Liver (tissue), 3 donors: ENCODE results near the gene CEP170.
"Not testable (repeated sequence)": the region's sequence is repeated elsewhere in the genome, so short reads cannot be mapped to it uniquely, and the experiment has no call there.

Source experiments
- EGR1 ChIP-seq, 2 donors: IDR thresholded peaks; 2 replicates each; pipeline ENCODE4 v1.6.1; 2016 to 2018; ENCODE audit warnings: antibody characterized with exemption in 2 of 2, low read depth in 2 of 2
- FOXA2 ChIP-seq: IDR thresholded peaks from 2 replicates; pipeline ENCODE4 v1.6.1; 2016; ENCODE audit warnings: antibody characterized with exemption
- GABPA ChIP-seq, 2 donors: IDR thresholded peaks in 1 of 2; conservative IDR thresholded peaks in 1 of 2; 2 replicates each; pipeline ENCODE4 v1.6.1; 2016; ENCODE audit warnings: antibody characterized with exemption in 2 of 2, mild to moderate bottlenecking in 1 of 2, moderate library complexity in 1 of 2
- HNF4A ChIP-seq, 2 donors: conservative IDR thresholded peaks; 2 replicates each; pipeline ENCODE4 v1.6.1; 2016; ENCODE audit warnings: antibody characterized with exemption in 2 of 2, mild to moderate bottlenecking in 2 of 2
- HNF4G ChIP-seq: IDR thresholded peaks from 2 replicates; pipeline ENCODE4 v1.6.1; 2016; ENCODE audit warnings: antibody characterized with exemption
- JUND ChIP-seq, 2 donors: IDR thresholded peaks; 2 replicates each; pipeline ENCODE4 v1.6.1; 2016; ENCODE audit warnings: antibody characterized with exemption in 2 of 2
- MAX ChIP-seq: IDR thresholded peaks from 2 replicates; pipeline ENCODE4 v1.6.1; 2016; ENCODE audit warnings: antibody characterized with exemption
- RAD21 ChIP-seq, 2 donors: IDR thresholded peaks; 2 replicates each; pipeline ENCODE4 v1.6.1; 2016; ENCODE audit warnings: antibody characterized with exemption in 2 of 2, mild to moderate bottlenecking in 2 of 2
- RXRA ChIP-seq, 2 donors: IDR thresholded peaks; 2 replicates each; pipeline ENCODE4 v1.6.1; 2017 to 2018; ENCODE audit warnings: antibody characterized with exemption in 2 of 2, mild to moderate bottlenecking in 1 of 2
- SP1 ChIP-seq: IDR thresholded peaks from 2 replicates; pipeline ENCODE4 v1.6.1; 2018; ENCODE audit warnings: antibody characterized with exemption, mild to moderate bottlenecking
- TAF1 ChIP-seq: conservative IDR thresholded peaks from 2 replicates; pipeline ENCODE4 v1.6.1; 2016; ENCODE audit warnings: antibody characterized with exemption, mild to moderate bottlenecking
- YY1 ChIP-seq: IDR thresholded peaks from 2 replicates; pipeline ENCODE4 v1.6.1; 2016; ENCODE audit warnings: antibody characterized with exemption, mild to moderate bottlenecking
- TF ChIP-seq, protein P1 (sequence below): fragments of 150-350 bp; IDR thresholded peaks from 2 replicates; pipeline ENCODE4 v1.5.1; 2017; ENCODE audit warnings: improper control_type of control experiment, low read depth, low read length; ENCODE audit not compliant: missing input control
- TF ChIP-seq, protein P2 (sequence below): IDR thresholded peaks from 2 replicates; pipeline ENCODE4 v1.6.1; 2016; ENCODE audit warnings: antibody characterized with exemption, mild to moderate bottlenecking
- donor health status: healthy.
- donor health status: healthy.

DNA sequence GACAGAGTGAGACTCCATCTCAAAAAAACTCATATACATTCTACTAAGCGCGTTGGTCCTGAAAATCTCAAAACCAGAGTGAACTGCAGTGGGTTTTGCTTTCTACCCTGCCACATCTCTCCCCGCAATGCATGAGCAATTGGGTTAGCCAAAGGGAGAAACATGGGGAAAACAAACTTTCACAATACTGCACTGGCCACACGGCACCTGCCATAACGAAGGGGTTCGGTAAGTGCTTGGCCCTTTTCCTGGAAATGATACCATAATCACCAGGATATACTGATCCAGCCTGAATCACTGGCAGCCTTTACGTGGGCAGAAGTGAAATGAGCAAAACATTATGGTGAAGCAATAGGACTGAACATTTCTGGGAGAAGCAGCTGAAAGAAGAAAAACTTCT is 138.9 kb downstream of the CEP170 start:
- not testable (repeated sequence) for TF ChIP-seq RAD21 (IDR thresholded peaks at IDR 0.05); EGR1 (IDR thresholded peaks at IDR 0.05; ENCODE audit: low read depth in 2 of 2); JUND (IDR thresholded peaks at IDR 0.05); TAF1; FOXA2; YY1; MAX; SP1; HNF4A (conservative IDR thresholded peaks at IDR 0.05); HNF4G; RXRA (IDR thresholded peaks at IDR 0.05); GABPA (IDR thresholded peaks at IDR 0.05 in 1 of 2, conservative IDR thresholded peaks at IDR 0.05 in 1 of 2)
- TF ChIP-seq, protein P1, sequence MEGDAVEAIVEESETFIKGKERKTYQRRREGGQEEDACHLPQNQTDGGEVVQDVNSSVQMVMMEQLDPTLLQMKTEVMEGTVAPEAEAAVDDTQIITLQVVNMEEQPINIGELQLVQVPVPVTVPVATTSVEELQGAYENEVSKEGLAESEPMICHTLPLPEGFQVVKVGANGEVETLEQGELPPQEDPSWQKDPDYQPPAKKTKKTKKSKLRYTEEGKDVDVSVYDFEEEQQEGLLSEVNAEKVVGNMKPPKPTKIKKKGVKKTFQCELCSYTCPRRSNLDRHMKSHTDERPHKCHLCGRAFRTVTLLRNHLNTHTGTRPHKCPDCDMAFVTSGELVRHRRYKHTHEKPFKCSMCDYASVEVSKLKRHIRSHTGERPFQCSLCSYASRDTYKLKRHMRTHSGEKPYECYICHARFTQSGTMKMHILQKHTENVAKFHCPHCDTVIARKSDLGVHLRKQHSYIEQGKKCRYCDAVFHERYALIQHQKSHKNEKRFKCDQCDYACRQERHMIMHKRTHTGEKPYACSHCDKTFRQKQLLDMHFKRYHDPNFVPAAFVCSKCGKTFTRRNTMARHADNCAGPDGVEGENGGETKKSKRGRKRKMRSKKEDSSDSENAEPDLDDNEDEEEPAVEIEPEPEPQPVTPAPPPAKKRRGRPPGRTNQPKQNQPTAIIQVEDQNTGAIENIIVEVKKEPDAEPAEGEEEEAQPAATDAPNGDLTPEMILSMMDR = not testable (repeated sequence)
- TF ChIP-seq, protein P2, sequence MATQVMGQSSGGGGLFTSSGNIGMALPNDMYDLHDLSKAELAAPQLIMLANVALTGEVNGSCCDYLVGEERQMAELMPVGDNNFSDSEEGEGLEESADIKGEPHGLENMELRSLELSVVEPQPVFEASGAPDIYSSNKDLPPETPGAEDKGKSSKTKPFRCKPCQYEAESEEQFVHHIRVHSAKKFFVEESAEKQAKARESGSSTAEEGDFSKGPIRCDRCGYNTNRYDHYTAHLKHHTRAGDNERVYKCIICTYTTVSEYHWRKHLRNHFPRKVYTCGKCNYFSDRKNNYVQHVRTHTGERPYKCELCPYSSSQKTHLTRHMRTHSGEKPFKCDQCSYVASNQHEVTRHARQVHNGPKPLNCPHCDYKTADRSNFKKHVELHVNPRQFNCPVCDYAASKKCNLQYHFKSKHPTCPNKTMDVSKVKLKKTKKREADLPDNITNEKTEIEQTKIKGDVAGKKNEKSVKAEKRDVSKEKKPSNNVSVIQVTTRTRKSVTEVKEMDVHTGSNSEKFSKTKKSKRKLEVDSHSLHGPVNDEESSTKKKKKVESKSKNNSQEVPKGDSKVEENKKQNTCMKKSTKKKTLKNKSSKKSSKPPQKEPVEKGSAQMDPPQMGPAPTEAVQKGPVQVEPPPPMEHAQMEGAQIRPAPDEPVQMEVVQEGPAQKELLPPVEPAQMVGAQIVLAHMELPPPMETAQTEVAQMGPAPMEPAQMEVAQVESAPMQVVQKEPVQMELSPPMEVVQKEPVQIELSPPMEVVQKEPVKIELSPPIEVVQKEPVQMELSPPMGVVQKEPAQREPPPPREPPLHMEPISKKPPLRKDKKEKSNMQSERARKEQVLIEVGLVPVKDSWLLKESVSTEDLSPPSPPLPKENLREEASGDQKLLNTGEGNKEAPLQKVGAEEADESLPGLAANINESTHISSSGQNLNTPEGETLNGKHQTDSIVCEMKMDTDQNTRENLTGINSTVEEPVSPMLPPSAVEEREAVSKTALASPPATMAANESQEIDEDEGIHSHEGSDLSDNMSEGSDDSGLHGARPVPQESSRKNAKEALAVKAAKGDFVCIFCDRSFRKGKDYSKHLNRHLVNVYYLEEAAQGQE = not testable (repeated sequence)
